ENCODE measurements around the gene UFSP1.

DNA sequence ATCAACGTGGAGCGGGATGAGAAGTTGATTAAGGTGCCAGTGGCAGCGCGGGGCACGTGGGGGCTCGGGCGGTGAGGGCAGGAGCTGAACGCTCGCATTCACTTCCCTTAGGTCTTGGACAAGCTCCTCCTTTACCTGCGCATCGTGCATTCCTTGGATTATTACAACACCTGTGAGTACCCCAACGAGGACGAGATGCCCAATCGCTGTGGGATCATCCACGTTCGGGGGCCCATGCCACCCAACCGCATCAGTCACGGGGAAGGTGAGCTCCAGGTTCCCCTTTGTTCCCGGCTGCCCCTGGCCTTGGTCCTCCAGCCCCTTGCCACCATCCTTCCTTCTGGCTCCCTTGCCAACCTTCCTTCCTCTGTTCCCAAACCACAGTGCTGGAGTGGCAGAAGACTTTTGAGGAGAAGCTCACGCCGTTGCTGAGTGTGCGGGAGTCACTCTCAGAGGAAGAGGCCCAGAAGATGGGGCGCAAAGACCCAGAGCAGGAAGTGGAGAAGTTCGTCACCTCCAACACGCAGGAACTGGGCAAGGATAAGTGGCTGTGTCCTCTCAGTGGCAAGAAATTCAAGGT is 2.5 kb downstream of the UFSP1 start:
- TF ChIP-seq, protein P1, sequence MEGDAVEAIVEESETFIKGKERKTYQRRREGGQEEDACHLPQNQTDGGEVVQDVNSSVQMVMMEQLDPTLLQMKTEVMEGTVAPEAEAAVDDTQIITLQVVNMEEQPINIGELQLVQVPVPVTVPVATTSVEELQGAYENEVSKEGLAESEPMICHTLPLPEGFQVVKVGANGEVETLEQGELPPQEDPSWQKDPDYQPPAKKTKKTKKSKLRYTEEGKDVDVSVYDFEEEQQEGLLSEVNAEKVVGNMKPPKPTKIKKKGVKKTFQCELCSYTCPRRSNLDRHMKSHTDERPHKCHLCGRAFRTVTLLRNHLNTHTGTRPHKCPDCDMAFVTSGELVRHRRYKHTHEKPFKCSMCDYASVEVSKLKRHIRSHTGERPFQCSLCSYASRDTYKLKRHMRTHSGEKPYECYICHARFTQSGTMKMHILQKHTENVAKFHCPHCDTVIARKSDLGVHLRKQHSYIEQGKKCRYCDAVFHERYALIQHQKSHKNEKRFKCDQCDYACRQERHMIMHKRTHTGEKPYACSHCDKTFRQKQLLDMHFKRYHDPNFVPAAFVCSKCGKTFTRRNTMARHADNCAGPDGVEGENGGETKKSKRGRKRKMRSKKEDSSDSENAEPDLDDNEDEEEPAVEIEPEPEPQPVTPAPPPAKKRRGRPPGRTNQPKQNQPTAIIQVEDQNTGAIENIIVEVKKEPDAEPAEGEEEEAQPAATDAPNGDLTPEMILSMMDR (conservative IDR thresholded peaks at IDR 0.05 in 1 of 2, IDR thresholded peaks at IDR 0.05 in 1 of 2; ENCODE audit: extremely low read depth in 1 of 2, insufficient read depth in 1 of 2, low read depth in 1 of 2, low read length in 2 of 2): no peak
- no peak for TF ChIP-seq EZH2 (IDR thresholded peaks at IDR 0.05; ENCODE audit: borderline replicate concordance, low read length)

Data from mammary epithelial cell (primary cell).